HG02970 (cell line): ENCODE results near the gene IGSF3.
"Not testable (repeated sequence)": the region's sequence is repeated elsewhere in the genome, so short reads cannot be mapped to it uniquely, and the experiment has no call there.

ENCODE experiments used
- ATAC-seq: cut with Tn5 transposase; IDR thresholded peaks from one replicate; pipeline ENCODE4 v1.9.1; 2021; ENCODE audit warnings: mild to moderate bottlenecking, moderate library complexity, moderate number of reproducible peaks; ENCODE audit not compliant: unreplicated experiment, low FRiP score

The IGSF3 gene

GRCh38 chr1:116604408-116604807, 63.1 kb downstream of the IGSF3 start:
- ATAC-seq: not testable (repeated sequence)

DNA sequence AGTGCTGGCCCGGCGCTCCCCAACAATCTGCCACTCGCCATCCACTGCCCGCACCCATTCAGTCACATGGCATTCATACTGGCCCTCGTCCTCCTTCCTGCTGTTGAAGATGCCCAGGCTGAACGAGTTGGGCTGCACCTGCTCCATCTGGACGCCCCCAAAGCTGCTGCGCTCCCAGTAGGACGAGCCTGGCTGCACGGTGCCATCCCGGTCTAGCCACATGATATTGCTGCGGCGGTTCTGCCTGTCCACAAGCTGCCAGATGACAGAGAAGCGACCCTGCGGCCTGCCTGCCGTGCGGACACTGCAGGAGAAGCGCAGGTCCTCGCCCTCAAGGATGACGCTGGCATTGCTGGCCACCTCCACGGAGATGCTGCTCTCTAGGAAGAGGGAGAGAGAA, 63.9 kb downstream of the IGSF3 start:
- not testable (repeated sequence) for ATAC-seq

- not testable (repeated sequence) for ATAC-seq
Measured at GRCh38 chr1:116599369-116599768, 68.2 kb downstream of the IGSF3 start.

- not testable (repeated sequence) for ATAC-seq
Measured at GRCh38 chr1:116598420-116599036, 69.0 kb downstream of the IGSF3 start.

- not testable (repeated sequence) for ATAC-seq
Measured at GRCh38 chr1:116597388-116597787, 70.1 kb downstream of the IGSF3 start.

DNA sequence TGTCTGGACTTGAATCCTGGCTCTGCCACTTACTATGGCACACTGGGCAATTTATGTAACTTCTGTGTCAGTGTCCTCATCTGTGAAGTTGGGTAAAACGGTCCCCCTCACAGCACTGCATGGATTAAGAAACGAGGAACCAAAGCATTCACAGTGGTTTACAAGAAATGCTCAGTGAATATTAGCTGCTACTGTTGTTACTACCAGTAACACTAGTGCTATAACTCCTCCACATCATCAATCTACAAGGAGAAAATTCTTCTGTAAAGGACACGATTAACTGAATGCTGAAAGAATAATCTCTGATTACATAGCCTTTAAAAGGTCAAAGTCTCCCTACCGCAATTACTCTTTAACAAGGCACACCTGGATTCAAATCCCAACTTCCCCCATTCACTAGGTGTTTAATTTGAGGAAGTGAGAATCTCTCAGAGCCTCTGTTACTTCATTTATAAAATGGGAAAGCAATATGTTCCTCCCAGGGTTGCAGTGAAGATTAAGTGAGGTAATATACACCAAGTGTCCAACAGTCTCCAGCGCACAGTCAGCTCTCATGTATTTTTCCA, 70.7 kb downstream of the IGSF3 start:
- ATAC-seq: not testable (repeated sequence)

DNA sequence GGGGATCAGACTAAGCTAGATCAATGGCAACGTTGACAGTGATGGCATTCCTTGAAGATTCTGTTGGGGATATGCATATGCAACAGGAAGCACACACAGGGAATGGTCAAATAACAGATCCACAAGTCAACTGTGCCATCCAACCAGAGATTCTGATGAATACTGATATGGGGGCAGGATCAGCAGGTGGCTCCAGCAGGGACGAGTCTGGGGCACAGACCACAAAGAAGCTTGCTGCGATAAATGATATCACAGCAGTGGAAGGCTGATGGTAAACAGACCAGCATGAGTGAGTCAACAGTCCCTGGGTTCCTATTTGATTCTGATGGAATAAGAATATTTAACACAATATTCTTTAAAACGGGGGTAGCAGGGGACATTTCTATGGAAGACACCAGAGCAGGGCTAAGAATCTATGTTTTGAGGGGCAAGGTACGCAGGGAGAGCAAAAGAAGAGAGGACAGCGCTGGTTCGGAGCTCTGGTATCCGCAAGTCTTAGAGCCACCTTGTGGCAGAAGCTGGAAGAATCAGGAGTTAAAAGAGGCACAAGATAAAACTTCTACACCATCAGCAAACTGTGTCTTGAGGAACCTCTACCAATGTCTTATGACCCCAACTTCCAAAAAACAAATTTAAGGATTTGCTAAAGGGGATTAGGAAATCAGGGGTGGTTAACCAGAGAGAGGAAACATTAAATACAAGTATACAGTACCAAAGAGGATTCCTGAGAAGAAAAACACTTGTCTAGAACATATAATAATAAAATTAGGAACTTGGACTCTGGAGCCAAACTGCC, 71.4 kb downstream of the IGSF3 start:
- peak; percentile 55 for ATAC-seq

DNA sequence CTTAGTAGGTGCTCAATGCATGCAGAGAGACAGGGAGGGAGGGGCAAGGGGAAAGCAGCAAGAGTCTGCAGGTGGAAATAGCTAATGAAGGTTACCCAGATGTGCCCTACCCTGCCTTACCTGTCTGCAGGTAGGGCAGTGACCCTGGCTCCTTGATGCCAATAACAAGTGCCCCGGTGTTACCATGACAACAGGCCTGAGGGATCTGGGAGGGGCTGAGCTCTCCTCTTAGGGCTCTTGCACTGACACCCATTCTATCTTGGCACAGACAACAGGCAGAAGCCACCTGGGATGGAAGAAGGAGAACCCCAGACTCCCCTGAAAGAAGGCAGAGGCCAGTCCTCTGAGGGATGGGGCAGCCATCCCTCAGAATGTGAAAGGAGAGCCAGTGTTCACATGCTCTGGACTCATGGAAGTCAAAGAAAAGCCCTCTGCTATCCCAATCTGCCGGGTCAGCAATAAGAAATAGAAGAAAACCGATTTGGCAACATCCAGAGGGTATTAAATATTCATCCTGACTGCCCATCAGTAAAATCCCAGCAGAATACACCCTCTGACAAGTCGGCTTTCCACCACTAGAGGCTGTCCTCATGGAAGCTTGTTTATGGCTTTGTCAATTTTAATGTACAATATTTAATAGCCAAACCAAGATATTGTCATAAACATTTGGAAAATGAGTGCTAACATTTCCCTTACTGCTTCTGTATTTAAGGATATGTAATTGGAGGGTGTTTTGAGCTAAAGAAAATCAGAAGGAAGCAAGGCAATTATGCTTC, 72.3 kb downstream of the IGSF3 start:
- not testable (repeated sequence) for ATAC-seq

- not testable (repeated sequence) for ATAC-seq
Measured at GRCh38 chr1:116593977-116594376, 73.6 kb downstream of the IGSF3 start.

GRCh38 chr1:116593401-116593800, 74.1 kb downstream of the IGSF3 start:
- not testable (repeated sequence) for ATAC-seq

DNA sequence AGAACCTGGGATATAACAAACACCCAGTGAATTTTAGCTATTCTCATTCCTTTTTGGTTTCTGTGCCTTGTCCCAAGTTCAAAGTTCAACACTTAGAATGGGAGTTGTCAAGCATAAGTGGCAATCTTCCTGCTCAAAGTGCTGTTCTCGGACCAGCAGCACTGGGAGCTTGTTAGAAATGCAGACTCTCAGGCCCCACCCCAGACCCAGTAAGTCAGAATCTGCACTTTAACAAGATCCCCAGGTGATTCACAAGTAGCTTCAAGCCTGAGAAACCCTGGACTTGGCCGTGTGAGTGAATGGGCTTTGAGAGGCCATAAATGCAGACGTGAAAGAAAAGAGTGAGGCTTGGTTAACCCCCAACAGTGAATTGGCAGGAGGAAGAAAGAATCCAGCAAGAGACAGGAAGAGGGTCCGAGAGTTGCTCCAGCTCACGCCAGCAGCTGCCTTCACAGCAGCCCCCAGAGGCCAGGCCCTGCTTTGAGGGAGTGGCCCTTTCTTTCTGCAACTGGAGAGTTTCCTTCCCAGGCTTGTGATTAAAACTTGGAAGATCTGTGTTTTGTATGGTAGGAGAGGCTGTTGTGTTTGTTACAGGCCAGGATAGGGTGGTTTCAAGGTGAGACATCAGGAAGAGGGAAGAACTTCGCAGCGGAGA, 75.5 kb downstream of the IGSF3 start:
- ATAC-seq: not testable (repeated sequence)

GRCh38 chr1:116591006-116591950, 76.3 kb downstream of the IGSF3 start:
- not testable (repeated sequence) for ATAC-seq

DNA sequence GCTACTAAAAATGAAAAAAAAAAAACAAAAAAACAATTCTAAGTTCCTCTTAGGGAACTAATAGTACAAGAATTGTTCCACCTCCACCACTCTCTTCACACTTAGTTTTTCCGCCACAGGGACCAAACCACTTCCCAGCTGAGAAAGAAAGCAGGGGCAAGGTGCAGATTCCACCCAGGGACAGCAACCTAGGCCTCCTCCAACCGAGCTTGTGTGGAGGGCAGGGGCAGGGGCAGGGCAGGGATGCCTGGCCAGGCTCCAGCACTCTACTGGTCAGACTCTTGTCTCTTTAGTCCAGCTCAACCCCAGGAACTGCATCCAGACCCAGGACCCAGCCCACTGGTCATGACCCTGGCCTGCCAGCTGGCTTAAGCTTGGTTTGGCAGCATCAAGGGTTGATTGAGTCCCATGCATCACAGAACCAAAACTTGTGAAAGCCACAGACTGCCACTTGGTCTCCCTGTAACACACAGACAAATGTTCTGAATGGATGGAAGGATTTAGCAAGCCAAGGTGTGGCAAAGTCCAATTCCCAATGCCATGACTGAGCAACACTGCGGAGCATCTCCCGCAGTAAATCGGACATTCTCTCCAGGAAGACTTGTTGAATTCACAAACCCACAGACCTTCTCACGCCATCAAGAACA, 77.1 kb downstream of the IGSF3 start:
- ATAC-seq: not testable (repeated sequence)

DNA sequence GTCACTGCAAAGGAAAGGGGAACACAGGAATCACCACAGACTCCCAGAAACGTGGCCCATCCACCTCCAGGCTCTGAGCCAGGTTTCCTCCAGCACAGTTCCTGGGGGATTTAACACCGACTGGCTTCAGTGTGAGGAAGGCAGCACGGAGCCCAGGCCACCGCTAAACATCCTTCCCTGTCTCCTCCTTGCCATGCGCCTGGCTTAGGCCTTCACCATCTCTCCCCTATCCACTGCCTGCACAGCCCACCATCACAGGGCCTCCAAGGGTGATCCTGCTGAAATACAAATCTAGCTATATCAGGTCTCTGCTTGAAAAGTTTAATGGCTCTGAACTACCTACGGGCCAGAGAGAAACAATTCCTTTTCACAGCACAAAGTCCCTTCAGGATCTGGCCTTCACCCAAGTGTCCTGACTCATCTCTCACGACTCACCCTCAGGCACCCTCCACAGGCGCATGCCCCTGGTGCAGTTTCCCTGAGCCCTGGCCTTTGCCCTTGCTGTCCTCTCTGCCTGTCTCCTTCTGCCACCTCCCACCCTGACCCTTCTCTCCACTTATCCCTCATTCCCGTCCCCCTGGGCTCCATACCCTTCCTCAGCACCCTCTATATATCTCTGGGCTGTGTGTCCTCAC, 78.3 kb downstream of the IGSF3 start:
- ATAC-seq: not testable (repeated sequence)

GRCh38 chr1:116587501-116588227, 79.9 kb downstream of the IGSF3 start:
- no peak for ATAC-seq

GRCh38 chr1:116586741-116587143, 80.8 kb downstream of the IGSF3 start:
- no peak for ATAC-seq

DNA sequence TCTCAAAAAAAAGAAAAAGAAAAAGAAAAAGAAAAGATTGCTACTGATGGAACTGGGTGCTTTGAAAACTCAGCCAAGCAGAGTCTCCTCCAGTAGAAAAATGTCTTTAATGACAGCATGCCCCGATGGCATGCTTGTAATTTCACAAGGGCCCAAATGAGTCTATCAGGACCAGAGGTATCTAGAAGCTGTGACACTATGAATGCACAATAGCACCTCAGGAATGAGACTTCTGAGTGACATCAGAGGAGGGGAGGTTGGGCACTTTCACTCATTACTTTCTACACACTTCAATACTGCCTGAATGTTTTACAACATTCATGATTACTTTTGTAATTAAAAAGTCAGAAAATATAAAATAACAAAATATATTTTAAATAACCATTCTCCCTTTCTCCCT, 81.6 kb downstream of the IGSF3 start:
- no peak for ATAC-seq
